Stimulated activated CD4-positive, alpha-beta T cell treated with anti-CD3 and anti-CD28 coated beads, Interleukin-4, amount 100 ng/mL, for 4 hours (primary cell): ENCODE measurements around the gene CELA2A.
A peak's percentile ranks its signal among the peaks of the same experiment; 100 is the strongest.
"Not testable (repeated sequence)": the region's sequence is repeated elsewhere in the genome, so short reads cannot be mapped to it uniquely, and the experiment has no call there.

ENCODE experiments used
- DNase-seq, 2 experiments: peaks; one replicate each; pipeline ENCODE4 v3.0.0-alpha.2; 2020

CELA2A gene

GRCh38 chr1:15425521-15425920 lies 31.0 kb upstream of the CELA2A start:
- no peak for DNase-seq

DNA sequence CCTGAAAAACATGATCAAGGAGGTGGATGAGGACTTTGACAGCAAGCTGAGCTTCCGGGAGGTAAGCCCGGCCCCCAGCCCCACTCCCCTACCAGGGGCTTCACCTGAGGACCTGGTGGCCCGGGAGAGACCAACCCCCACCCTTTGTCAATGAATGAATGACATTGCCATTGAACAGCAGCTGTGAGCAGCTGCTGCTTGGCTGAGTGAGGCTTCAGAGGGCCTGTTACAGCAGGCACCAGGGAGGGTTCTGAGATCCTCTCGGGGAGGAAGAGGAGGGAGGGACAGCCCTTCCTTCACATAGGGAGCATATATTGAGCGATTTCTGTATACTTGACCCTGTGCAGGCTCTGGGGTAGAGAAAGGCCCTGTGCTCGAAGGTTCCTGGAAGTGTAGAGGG lies 30.6 kb upstream of the CELA2A start:
- DNase-seq = no peak

DNA sequence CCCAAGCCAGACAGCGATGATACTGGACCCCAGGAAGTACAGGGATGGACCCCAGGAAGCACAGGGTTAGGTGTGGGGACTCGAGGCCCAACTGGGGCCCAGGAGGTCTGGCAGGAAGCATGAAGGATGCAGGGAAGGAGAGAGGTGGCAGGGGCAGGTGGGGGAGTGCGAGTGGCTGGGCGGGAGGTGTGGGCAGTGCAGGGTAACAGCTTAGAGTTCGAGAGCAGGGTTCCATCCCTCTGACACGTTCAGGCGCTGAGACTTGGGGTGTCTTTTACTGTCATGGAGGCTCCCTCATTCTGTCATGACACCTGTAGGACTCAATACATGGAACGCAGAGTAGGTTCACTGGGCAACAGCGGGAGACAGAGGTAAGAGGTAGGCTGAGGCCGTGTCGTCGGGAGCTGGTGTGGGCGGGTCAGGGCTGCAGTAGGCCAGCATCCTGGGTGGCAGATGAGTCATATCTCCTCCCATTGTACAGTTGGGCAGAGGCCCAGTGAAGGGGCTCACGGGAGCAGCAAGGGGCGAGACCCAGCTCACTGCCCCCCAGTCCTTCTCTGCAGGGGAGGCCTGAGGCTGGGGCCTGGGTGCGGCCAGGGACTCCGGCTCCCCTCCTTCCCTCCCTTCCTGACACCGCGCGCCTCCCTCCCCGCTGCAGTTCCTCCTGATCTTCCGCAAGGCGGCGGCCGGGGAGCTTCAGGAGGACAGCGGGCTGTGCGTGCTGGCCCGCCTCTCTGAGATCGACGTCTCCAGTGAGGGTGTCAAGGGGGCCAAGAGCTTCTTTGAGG lies 29.8 kb upstream of the CELA2A start:
- no peak for DNase-seq

DNA sequence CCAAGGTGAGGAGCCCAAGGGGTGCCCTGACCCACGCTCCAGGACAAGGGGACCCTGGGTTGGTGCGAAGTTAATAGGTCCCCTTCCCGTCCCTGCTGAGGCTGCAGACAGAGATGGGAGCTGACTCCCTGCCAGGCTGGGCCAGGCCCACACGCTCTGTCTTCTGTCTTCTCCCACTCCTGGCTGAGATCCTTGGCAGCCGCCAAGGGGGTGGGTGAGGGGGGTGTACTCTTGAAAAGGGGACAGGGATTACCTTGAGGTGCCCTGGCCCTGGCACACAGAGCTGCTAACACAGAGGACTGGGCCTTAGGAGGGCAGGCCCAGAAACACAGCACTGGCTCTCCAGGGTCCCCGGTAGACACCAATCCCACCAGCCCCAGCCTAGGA lies 29.3 kb upstream of the CELA2A start:
- DNase-seq = no peak

GRCh38 chr1:15428252-15428651 lies 28.3 kb upstream of the CELA2A start:
- not testable (repeated sequence) for DNase-seq

GRCh38 chr1:15428815-15429435 lies 27.6 kb upstream of the CELA2A start:
- no peak for DNase-seq

DNA sequence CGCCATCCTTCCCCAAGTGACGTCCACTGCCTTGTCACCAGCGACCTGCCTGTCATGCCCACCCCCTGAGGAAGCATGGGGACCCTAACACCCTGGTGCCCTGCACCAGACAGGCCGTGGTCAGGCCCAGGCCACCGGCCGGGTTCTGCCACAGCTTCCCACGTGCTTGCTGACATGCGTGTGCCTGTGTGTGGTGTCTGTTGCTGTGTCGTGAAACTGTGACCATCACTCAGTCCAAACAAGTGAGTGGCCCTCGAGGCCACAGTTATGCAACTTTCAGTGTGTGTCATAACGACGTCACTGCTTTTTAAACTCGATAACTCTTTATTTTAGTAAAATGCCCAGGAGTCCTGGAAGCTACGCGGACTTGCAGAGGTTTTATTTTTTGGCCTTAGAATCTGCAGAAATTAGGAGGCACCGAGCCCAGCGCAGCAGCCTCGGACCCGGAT lies 26.8 kb upstream of the CELA2A start:
- no peak for DNase-seq

DNA sequence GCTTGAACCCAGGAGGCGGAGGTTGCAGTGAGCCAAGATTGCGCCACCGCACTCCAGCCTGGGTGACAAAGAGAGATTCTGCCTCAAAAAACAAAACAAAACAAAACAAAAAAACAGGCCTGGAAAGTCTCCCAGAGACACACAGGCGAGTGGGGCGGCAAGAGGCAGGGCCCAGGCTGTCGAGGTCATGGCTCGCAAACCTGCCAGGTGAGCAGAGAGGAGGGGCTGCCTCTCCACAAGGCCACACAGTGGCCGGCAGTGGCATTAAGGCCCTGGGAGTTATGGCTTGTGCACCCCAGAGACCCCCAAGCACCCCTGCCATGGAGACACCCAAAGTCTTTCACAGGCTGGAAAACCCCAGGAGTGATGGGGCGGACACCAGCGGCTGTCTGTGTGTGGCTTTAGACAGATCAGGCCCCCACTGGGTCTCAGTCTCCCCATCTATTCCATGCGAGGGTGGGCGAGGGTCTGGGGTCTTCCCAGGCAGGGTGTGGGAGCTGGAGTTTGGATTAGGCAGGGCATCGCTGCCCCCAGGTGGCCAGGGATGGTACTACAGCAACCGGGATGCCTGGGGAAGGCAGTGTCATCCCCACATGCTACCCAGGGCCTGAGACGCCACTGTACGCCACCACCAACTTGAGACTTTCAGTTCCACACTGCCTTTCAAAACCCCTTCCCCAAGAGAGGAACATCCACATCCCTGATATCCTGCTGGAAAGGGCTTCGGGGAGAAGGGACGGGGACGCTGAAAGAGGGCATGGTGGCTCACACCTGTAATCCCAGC lies 25.6 kb upstream of the CELA2A start:
- peak; percentile 53 to 75 for DNase-seq

DNA sequence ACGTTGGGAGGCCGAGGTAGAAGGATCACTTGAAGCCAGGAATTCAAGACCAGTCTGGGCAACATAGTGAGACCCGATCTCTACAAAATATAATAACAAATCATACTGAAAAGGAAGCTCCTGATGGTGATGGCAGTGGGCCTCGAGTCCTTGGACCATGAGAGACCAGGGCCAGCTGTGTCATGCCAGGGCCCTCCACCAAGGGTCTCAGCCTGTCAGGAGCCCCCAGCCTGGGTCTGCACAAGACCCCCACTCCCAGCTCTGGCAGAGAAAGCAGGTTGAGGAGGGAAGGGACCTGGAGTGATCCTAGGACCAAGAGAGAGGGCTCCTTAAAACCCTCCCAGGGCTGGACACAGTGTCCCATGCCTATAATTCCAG lies 25.0 kb upstream of the CELA2A start:
- no peak for DNase-seq

DNA sequence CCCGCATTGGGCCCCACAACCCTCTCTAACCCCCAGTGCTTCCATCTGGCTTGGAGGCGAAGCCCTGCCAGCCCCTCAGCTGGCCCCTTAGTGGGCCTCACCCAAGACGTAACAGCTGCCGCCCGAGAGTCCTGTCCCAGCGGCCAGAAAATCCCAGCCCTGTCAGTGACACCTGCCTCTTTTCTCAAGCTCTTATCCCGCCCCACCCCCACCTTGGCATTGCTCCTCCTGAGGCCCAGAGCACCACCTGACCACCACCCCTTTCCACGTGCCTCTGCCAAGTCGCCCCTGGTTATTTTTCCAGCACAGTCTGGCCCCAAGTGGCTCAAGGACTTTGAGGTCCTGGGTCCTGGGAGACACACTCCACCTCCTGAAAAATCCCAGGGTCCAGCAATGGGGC lies 24.2 kb upstream of the CELA2A start:
- no peak for DNase-seq

DNA sequence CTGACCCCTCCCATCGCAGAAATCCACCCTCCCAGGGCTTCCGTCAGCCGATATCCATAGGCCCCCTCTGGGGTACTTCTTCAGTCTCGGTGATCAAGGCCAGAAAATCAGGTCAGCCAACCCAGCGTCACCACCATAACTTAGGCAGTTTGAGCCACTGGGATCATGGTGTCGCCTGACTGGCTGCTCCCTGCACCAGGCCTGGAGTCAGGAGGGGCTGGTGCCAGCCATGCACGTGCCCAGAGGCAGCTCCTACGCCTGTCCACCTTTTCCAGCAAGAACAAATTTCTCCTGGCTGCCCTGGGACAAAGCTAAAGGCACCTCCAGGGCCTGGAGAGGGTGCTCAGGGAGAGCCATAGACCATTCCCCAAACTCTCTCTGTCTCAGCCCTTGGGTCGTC lies 23.1 kb upstream of the CELA2A start:
- no peak for DNase-seq

DNA sequence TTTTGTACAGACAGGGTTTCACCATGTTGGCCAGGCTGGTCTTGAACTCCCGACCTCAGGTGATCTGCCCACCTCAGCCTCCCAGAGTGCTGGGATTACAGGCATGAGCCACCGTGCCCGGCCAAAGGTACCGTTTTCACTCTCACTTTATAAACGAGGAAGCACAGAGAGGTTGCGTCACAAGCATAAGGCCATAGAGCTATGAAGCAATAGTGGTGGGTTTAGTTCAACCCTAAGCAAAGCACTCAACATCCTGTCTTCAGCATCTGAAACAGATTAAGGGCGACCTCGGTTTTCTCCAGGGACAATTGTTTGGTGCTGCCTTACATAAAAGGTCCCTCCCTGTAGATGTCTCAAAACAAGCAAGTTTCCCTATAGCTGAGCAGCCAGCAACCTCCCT lies 21.8 kb upstream of the CELA2A start:
- DNase-seq = not testable (repeated sequence)

GRCh38 chr1:15435239-15436077 lies 21.1 kb upstream of the CELA2A start:
- DNase-seq = no peak

DNA sequence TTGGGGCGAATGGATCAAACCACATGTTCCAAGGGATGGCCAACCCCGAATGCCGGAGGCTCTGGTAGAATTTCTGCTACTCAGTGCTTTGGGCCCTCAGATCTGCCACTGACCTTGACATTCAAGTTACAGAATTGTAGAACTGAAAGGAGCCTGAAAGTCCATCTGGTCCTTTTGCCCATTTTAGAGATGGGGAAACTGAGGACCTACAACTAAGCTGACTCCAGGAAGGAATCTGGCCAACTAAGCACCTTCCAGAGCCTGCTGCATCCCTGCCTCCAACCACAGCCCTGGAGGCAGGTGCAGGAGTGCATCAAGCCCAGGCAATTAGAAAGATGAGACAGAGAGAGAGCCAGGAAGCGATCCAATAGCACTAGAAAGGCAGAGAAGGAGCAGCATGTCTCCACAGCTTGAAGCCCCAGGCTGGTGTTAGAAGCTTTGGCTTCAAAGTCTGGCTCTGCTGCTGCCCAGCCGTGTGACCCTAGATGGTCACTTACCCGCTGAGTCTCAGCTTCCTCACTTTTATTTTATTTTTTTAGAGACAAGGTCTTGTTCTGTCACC lies 19.6 kb upstream of the CELA2A start:
- no peak for DNase-seq

GRCh38 chr1:15439325-15439724 lies 17.2 kb upstream of the CELA2A start:
- no peak for DNase-seq

GRCh38 chr1:15440357-15440756 lies 16.2 kb upstream of the CELA2A start:
- no peak for DNase-seq

DNA sequence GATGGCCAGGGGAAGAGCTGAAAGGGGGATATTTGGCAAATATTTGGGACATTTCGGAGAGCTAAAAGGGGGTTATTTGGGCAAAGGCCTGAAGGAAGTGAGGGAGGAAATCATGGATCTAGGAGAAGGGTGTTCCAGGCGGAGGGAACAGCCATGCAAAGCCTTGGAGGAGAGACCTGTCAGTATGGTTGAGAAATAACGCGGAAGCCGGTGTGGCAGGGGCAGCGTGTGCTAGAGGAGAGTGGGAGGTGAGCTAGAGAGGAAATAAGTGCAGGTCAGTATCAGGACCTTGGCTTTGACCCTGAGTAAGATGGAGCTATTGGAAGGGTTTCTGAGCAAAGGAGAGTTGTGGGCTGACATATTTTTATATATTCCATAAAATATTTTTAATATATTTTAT lies 15.3 kb upstream of the CELA2A start:
- DNase-seq = no peak

DNA sequence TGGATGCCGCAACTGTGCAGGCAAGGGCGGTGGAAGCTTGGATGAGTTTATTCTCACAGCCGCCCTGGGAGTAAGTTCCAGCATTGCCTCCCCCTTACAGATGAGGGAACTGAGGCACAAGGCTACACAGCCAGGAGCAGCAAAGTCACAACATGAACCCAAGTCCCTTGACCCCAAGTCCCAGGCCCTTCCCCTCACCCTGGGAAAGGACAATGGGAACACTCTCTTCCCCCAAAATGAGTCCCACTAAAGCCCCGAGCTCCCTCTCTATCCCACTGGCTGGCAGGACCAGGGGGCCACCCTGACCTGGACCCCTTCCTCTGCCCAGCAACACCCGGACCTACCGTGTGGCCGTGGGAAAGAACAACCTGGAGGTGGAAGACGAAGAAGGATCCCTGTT lies 14.4 kb upstream of the CELA2A start:
- no peak for DNase-seq

GRCh38 chr1:15442759-15443158 lies 13.8 kb upstream of the CELA2A start:
- DNase-seq = no peak

DNA sequence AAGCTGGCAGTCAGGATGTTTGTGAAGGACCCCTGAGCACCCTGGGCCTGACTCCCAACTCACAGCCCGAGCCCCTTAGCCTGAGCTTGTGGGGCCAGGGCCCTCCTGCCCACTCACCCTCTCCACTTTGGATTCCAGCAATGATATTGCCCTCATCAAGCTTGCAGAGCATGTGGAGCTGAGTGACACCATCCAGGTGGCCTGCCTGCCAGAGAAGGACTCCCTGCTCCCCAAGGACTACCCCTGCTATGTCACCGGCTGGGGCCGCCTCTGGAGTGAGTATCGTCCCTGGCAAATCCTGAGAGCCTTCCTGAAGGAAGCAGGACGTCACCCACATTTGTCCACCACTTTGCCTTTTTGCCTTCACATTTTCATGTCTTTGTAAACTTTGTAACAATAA lies 13.3 kb upstream of the CELA2A start:
- no peak for DNase-seq

GRCh38 chr1:15444468-15445389 lies 11.8 kb upstream of the CELA2A start:
- DNase-seq = no peak
